Liver (tissue), 9 donors: ENCODE data around the gene JAG1. TPM values are rescaled to one million over a fixed set of nuclear protein-coding genes. Genes with fewer than 3 reads are reported as not detected.

Experiments used
- DNase-seq: peaks from one replicate; pipeline ENCODE4 v3.0.0-alpha.2; 2017; ENCODE audit warnings: low spot score
- H3K27ac ChIP-seq, 2 donors: one replicate each; pipeline ENCODE4 v1.7.0; 2013; ENCODE audit warnings: inconsistent platforms in 2 of 2, low read length in 2 of 2, control low read depth in 1 of 2, low read depth in 1 of 2, mild to moderate bottlenecking in 1 of 2
- H3K27me3 ChIP-seq, 4 donors: one replicate each; pipeline versions ENCODE4 v1.6.1 to v1.7.0; 2013; ENCODE audit warnings: low read length in 3 of 4, inconsistent platforms in 1 of 4, mild to moderate bottlenecking in 1 of 4, moderate library complexity in 1 of 4; ENCODE audit not compliant: control insufficient read depth in 4 of 4, insufficient read depth in 4 of 4
- H3K36me3 ChIP-seq, 4 donors: one replicate each; pipeline versions ENCODE4 v1.6.1 to v1.7.0; 2013; ENCODE audit warnings: low read length in 3 of 4, mild to moderate bottlenecking in 3 of 4, low read depth in 1 of 4, moderate library complexity in 1 of 4; ENCODE audit not compliant: control insufficient read depth in 4 of 4, insufficient read depth in 3 of 4
- H3K4me1 ChIP-seq, 4 donors: one replicate each; pipeline versions ENCODE4 v1.6.1 to v1.7.0; 2013; ENCODE audit warnings: low read length in 3 of 4, mild to moderate bottlenecking in 3 of 4, moderate library complexity in 1 of 4; ENCODE audit not compliant: control insufficient read depth in 4 of 4, insufficient read depth in 4 of 4
- H3K4me3 ChIP-seq, 3 donors: one replicate each; pipeline versions ENCODE4 v1.6.1 to v1.7.0; 2013; ENCODE audit warnings: low read length in 3 of 3, control low read depth in 1 of 3, low read depth in 1 of 3, mild to moderate bottlenecking in 1 of 3
- H3K9ac ChIP-seq, 2 donors: one replicate each; pipeline ENCODE4 v1.7.0; 2013; ENCODE audit warnings: low read length in 2 of 2, mild to moderate bottlenecking in 2 of 2, moderate library complexity in 2 of 2, control low read depth in 1 of 2, low read depth in 1 of 2
- H3K9me3 ChIP-seq, 4 donors: one replicate each; pipeline versions ENCODE4 v1.6.1 to v1.7.0; 2013; ENCODE audit warnings: low read length in 3 of 4; ENCODE audit not compliant: control insufficient read depth in 4 of 4
- EGR1 ChIP-seq, 2 donors: IDR thresholded peaks; 2 replicates each; pipeline ENCODE4 v1.6.1; 2016 to 2018; ENCODE audit warnings: antibody characterized with exemption in 2 of 2, low read depth in 2 of 2
- FOXA1 ChIP-seq: IDR thresholded peaks from 2 replicates; pipeline ENCODE4 v1.6.1; 2016; ENCODE audit warnings: antibody characterized with exemption
- FOXA2 ChIP-seq: IDR thresholded peaks from 2 replicates; pipeline ENCODE4 v1.6.1; 2016; ENCODE audit warnings: antibody characterized with exemption
- GABPA ChIP-seq, 2 donors: IDR thresholded peaks in 1 of 2; conservative IDR thresholded peaks in 1 of 2; 2 replicates each; pipeline ENCODE4 v1.6.1; 2016; ENCODE audit warnings: antibody characterized with exemption in 2 of 2, mild to moderate bottlenecking in 1 of 2, moderate library complexity in 1 of 2
- HNF4A ChIP-seq, 2 donors: conservative IDR thresholded peaks; 2 replicates each; pipeline ENCODE4 v1.6.1; 2016; ENCODE audit warnings: antibody characterized with exemption in 2 of 2, mild to moderate bottlenecking in 2 of 2
- HNF4G ChIP-seq: IDR thresholded peaks from 2 replicates; pipeline ENCODE4 v1.6.1; 2016; ENCODE audit warnings: antibody characterized with exemption
- JUND ChIP-seq, 2 donors: IDR thresholded peaks; 2 replicates each; pipeline ENCODE4 v1.6.1; 2016; ENCODE audit warnings: antibody characterized with exemption in 2 of 2
- NR2F2 ChIP-seq: IDR thresholded peaks from 2 replicates; pipeline ENCODE4 v1.6.1; 2016; ENCODE audit warnings: antibody characterized with exemption
- RAD21 ChIP-seq, 2 donors: IDR thresholded peaks; 2 replicates each; pipeline ENCODE4 v1.6.1; 2016; ENCODE audit warnings: antibody characterized with exemption in 2 of 2, mild to moderate bottlenecking in 2 of 2
- RXRA ChIP-seq, 2 donors: IDR thresholded peaks; 2 replicates each; pipeline ENCODE4 v1.6.1; 2017 to 2018; ENCODE audit warnings: antibody characterized with exemption in 2 of 2, mild to moderate bottlenecking in 1 of 2
- SP1 ChIP-seq: IDR thresholded peaks from 2 replicates; pipeline ENCODE4 v1.6.1; 2018; ENCODE audit warnings: antibody characterized with exemption, mild to moderate bottlenecking
- TAF1 ChIP-seq: conservative IDR thresholded peaks from 2 replicates; pipeline ENCODE4 v1.6.1; 2016; ENCODE audit warnings: antibody characterized with exemption, mild to moderate bottlenecking
- YY1 ChIP-seq: IDR thresholded peaks from 2 replicates; pipeline ENCODE4 v1.6.1; 2016; ENCODE audit warnings: antibody characterized with exemption, mild to moderate bottlenecking
- WGBS: extraction: QIAGEN DNeasy Blood & Tissue Kit; methylation state at CpG from one replicate; pipeline ENCODE4 v1.1.7; 2013; 5-methylcytosine and 5-hydroxymethylcytosine counted together
- polyA plus RNA-seq, 2 donors: library from polyadenylated mRNA; stranded (reverse) in 1 of 2; unstranded in 1 of 2; fragments of 200-250 nt in 1 of 2; fragments of >200 nt in 1 of 2; fragmentation: Nextera tagmentation in 1 of 2; extraction: Ambion mirVana in 1 of 2; gene quantifications; one replicate each; pipeline versions ENCODE4 v1.2.1 to v1.2.3, GENCODE V29; 2013 to 2015
- total RNA-seq, 2 donors: library from RNA; depleted of rRNA; stranded (reverse); fragments of >200 nt; gene quantifications; one replicate each; pipeline ENCODE4 v1.2.3, GENCODE V29; 2014
- TF ChIP-seq, protein P1 (sequence below): IDR thresholded peaks from 2 replicates; pipeline ENCODE4 v1.6.1; 2016; ENCODE audit warnings: antibody characterized with exemption
- TF ChIP-seq, protein P2 (sequence below): IDR thresholded peaks from 2 replicates; pipeline ENCODE4 v1.6.1; 2016; ENCODE audit warnings: antibody characterized with exemption, mild to moderate bottlenecking
- TF ChIP-seq, protein P3 (sequence below): IDR thresholded peaks from 2 replicates; pipeline ENCODE4 v1.6.1; 2016; ENCODE audit warnings: antibody characterized with exemption
- donor health status: healthy.
- donor health status: healthy.
- donor health status: healthy.
- donor health status: healthy.
- donor health status: healthy.

The JAG1 gene
- total and polyA plus RNA-seq, 4 donors = 1.8 to 16.6 (median 4.6) TPM

GRCh38 chr20:10646006-10646405 is 27.8 kb downstream of the JAG1 start:
- DNase-seq = no peak
- no peaks in the 10 kb centered on the region for H3K27me3 ChIP-seq
- 92% methylated on average over 4 of the region's 4 CpGs for WGBS
- H3K9ac ChIP-seq = no peak overlapping the region
- H3K4me1 ChIP-seq = no peaks in the 10 kb centered on the region
- H3K9me3 ChIP-seq = no peaks in the 10 kb centered on the region
- peaks cover 0 to 61% (median 9%) of the 10 kb centered on the region in 4 donors for H3K36me3 ChIP-seq
- H3K4me3 ChIP-seq = no peak overlapping the region
- no peak overlapping the region for H3K27ac ChIP-seq
- TF ChIP-seq SP1 (no peak), JUND (IDR thresholded peaks at IDR 0.05) (no peak), FOXA1 (no peak), NR2F2 (no peak), TAF1 (no peak), GABPA (IDR thresholded peaks at IDR 0.05 in 1 of 2, conservative IDR thresholded peaks at IDR 0.05 in 1 of 2) (no peak), EGR1 (IDR thresholded peaks at IDR 0.05; ENCODE audit: low read depth in 2 of 2) (no peak), HNF4A (conservative IDR thresholded peaks at IDR 0.05) (no peak), FOXA2 (no peak), HNF4G (no peak), RXRA (IDR thresholded peaks at IDR 0.05) (no peak), RAD21 (IDR thresholded peaks at IDR 0.05) (no peak)
- TF ChIP-seq, protein P1, sequence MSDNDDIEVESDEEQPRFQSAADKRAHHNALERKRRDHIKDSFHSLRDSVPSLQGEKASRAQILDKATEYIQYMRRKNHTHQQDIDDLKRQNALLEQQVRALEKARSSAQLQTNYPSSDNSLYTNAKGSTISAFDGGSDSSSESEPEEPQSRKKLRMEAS = no peak
- TF ChIP-seq, protein P2, sequence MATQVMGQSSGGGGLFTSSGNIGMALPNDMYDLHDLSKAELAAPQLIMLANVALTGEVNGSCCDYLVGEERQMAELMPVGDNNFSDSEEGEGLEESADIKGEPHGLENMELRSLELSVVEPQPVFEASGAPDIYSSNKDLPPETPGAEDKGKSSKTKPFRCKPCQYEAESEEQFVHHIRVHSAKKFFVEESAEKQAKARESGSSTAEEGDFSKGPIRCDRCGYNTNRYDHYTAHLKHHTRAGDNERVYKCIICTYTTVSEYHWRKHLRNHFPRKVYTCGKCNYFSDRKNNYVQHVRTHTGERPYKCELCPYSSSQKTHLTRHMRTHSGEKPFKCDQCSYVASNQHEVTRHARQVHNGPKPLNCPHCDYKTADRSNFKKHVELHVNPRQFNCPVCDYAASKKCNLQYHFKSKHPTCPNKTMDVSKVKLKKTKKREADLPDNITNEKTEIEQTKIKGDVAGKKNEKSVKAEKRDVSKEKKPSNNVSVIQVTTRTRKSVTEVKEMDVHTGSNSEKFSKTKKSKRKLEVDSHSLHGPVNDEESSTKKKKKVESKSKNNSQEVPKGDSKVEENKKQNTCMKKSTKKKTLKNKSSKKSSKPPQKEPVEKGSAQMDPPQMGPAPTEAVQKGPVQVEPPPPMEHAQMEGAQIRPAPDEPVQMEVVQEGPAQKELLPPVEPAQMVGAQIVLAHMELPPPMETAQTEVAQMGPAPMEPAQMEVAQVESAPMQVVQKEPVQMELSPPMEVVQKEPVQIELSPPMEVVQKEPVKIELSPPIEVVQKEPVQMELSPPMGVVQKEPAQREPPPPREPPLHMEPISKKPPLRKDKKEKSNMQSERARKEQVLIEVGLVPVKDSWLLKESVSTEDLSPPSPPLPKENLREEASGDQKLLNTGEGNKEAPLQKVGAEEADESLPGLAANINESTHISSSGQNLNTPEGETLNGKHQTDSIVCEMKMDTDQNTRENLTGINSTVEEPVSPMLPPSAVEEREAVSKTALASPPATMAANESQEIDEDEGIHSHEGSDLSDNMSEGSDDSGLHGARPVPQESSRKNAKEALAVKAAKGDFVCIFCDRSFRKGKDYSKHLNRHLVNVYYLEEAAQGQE = no peak

DNA sequence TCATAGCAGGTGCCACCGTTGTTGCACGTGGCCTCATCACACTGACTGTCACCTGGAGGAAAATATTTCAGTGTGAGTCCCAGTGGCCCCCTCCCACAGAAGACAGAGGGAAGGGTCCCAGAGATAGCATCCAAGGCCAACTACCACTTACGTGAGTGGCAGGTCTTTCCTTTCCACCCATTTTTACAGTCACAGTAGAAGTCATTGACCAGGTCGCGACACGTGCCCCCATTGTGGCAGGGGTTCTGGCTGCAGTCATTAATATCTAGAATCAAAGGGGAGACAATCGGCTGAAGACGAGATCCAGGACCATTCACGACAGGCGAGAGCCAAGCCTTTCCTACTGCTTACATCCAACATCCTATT is 28.6 kb downstream of the JAG1 start:
- H3K27ac ChIP-seq = no peak overlapping the region
- 96% methylated on average over 10 of the region's 10 CpGs for WGBS
- no peaks in the 10 kb centered on the region for H3K27me3 ChIP-seq
- H3K9ac ChIP-seq = no peak overlapping the region
- no peak overlapping the region for H3K4me3 ChIP-seq
- no peak for DNase-seq
- TF ChIP-seq JUND (IDR thresholded peaks at IDR 0.05) = no peak
- no peak for TF ChIP-seq HNF4G
- TF ChIP-seq FOXA2 = no peak
- no peak for TF ChIP-seq RAD21 (IDR thresholded peaks at IDR 0.05)
- TF ChIP-seq SP1 = no peak
- no peaks in the 10 kb centered on the region for H3K9me3 ChIP-seq
- no peaks in the 10 kb centered on the region for H3K4me1 ChIP-seq
- H3K36me3 ChIP-seq = peaks cover 0 to 63% (median 13%) of the 10 kb centered on the region in 4 donors

- no peak overlapping the region for H3K27ac ChIP-seq
- WGBS = 90% methylated on average over 14 of the region's 14 CpGs
- no peaks in the 10 kb centered on the region for H3K27me3 ChIP-seq
- DNase-seq = no peak
- H3K9ac ChIP-seq = no peak overlapping the region
- H3K4me1 ChIP-seq = no peaks in the 10 kb centered on the region
- H3K4me3 ChIP-seq = no peak overlapping the region
- no peaks in the 10 kb centered on the region for H3K9me3 ChIP-seq
- H3K36me3 ChIP-seq = peaks cover 0 to 67% (median 13%) of the 10 kb centered on the region in 4 donors
- TF ChIP-seq YY1 (no peak), RAD21 (IDR thresholded peaks at IDR 0.05) (no peak), FOXA1 (no peak), RXRA (IDR thresholded peaks at IDR 0.05) (no peak), EGR1 (IDR thresholded peaks at IDR 0.05; ENCODE audit: low read depth in 2 of 2) (no peak), SP1 (no peak), GABPA (IDR thresholded peaks at IDR 0.05 in 1 of 2, conservative IDR thresholded peaks at IDR 0.05 in 1 of 2) (no peak), JUND (IDR thresholded peaks at IDR 0.05) (no peak), HNF4G (no peak), TAF1 (no peak), HNF4A (conservative IDR thresholded peaks at IDR 0.05) (no peak), FOXA2 (no peak)
- TF ChIP-seq, protein P3, sequence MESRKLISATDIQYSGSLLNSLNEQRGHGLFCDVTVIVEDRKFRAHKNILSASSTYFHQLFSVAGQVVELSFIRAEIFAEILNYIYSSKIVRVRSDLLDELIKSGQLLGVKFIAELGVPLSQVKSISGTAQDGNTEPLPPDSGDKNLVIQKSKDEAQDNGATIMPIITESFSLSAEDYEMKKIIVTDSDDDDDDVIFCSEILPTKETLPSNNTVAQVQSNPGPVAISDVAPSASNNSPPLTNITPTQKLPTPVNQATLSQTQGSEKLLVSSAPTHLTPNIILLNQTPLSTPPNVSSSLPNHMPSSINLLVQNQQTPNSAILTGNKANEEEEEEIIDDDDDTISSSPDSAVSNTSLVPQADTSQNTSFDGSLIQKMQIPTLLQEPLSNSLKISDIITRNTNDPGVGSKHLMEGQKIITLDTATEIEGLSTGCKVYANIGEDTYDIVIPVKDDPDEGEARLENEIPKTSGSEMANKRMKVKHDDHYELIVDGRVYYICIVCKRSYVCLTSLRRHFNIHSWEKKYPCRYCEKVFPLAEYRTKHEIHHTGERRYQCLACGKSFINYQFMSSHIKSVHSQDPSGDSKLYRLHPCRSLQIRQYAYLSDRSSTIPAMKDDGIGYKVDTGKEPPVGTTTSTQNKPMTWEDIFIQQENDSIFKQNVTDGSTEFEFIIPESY = no peak
- TF ChIP-seq, protein P1 = no peak
- TF ChIP-seq, protein P2 = no peak
These were observed 29.2 kb downstream of the JAG1 start for GRCh38 chr20:10644458-10645204.
